HUDEP-2 (cell line): ENCODE results near the gene HAL.
"Not testable (repeated sequence)": the region's sequence is repeated elsewhere in the genome, so short reads cannot be mapped to it uniquely, and the experiment has no call there.

Source experiments
- DNase-seq, 76 experiments: peaks; one replicate each; lab custom pipeline; 2025; ENCODE audit not compliant: unreplicated experiment in 76 of 76; lab: John Stamatoyannopoulos, UW

HAL gene

DNA sequence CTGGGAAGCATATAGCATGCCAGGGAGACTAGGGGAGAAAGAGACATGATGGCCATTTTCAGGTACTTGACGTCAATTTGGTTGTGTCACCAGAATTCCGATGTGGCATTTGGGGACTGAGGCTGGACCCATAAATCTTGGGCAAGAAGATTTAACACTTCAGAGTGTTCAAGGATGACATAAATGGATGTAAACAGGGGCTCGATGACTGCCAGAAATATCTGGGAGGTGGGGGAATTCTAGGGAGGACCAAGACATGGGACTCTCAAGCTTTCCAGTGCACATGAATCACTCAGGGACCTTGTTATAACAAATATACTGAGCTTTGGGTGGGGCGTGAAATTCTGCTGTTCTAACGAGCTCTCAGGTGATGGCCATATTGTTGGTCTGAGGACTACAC is 17.8 kb downstream of the HAL start:
- no peak for DNase-seq

DNA sequence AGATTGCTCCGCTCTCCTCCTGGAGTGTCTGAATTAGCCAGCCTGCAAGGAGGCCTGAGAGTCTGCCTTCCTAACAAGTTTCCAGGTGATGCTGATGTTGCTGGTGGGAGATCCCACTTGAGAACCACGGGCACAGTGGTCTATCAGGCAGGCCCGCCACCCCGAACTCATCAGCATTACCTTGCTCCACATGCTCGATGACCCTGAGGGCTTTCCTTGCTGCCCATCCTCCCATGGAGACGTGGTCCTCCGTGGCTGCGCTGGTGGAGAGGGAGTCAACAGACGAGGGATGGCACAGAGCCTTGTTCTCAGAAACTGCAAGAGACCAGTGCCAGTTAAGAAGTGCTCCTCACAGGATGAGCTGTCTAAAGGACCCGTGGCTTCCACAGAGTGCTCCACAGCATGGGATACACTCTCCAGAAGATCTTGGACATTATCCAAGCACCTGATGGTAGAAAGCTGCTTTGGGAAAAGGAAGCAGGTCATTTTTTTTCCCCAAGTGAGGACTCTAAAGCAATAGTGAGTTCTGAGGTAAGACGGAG is 18.3 kb downstream of the HAL start:
- DNase-seq: no peak

DNA sequence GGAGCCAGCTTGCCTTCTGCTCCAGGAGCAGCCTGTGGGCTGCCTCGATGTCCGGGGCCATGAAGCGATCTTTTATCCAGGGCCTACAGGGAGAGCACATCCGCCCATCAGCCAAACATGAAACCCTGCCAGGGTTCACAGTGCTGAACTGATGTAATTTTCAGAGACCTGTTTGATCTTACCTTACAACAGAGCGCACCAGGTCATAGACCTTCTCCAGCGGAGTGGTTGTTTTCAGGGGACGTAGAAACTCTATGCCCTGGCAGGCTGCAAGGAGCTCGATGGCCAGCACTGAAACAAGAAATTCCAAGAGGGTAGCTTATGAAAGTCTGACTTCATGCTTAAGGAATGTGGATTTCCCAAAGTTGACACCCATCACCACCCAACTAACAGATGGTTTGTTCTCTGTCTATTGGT is 19.7 kb downstream of the HAL start:
- no peak for DNase-seq

DNA sequence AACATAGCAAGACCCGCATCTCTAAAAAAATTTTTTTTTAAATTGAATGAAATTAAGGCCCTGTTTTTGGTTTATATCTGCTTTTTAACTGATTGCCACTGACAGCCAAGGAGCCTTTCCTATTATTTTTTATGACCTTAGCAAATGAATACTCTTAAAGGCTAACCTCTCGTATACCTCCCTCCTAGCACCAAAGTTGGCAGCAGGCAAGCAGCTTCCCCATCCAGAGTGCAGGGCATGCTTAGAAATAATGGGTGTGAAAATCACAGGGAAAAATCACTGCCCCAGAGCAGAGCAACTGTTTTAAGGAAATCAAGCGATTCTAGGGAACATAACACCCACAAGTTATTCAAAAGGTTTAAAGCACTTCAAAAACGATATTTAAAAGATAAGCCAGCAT is 20.7 kb downstream of the HAL start:
- no peak for DNase-seq

DNA sequence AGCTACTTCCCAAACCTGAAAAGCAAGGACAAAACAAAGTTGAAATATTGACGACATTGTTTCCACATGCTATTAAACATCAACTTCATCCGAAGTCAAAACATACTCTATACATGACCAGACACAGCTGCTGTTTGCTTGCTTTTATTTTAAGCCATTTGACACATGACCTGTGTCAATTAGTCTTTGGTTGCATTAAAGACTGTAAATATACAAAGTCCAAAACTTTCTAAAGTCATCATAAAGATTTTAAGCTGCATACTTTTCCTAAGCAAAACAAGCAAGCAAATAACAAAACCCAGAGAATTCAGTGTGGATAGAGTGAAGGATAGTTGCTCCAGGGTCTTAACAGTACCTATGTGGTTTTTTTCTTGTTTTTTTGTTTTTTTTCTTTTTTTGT is 21.8 kb downstream of the HAL start:
- no peak for DNase-seq

DNA sequence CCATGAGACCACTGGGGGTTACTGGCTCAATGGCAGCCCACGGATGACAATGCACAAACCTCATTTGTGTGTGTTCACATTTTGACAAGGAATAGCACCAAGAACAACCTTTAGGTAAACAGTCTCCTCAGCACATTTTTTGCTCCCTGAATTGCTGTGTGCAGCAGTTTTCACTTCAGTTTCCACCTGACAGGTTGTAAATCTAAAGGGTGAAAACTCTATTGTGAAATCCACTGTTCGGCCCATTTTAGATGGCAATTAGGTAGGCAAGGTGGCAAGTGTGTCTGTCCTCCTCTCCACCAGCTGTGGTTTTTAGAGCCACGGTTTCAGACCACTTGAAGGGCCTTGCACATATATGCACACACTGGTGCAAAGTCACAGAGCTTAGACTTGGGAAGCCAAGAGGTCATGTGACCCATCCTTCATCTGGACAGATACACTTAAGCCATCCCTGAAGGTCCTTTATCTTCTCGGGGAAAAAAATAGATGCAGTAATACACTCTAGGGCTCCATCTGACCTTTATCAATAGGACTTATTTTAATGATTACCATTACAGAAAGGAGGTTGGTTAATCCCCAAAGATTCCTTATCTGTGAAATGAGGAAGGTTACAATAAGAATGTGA is 23.2 kb downstream of the HAL start:
- DNase-seq: no peak

DNA sequence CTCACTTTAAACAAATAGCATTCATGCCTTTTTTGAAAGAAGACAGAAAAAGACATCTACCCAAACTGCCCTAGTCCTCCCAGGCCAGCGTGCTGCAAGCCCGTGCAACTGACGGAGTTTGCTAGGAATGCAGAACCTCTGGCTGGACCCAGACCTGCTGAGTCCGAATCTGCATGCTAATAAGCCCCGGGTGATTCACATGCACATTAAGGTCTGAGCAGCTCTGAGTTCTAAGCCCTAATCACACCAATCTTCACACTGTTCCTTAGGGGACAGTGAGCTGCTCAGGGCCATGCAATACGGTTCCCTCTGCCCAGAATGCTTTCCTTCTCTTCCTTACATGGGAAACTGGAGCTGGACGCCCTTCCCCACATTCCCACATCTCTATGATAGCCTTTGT is 25.2 kb downstream of the HAL start:
- DNase-seq: no peak

DNA sequence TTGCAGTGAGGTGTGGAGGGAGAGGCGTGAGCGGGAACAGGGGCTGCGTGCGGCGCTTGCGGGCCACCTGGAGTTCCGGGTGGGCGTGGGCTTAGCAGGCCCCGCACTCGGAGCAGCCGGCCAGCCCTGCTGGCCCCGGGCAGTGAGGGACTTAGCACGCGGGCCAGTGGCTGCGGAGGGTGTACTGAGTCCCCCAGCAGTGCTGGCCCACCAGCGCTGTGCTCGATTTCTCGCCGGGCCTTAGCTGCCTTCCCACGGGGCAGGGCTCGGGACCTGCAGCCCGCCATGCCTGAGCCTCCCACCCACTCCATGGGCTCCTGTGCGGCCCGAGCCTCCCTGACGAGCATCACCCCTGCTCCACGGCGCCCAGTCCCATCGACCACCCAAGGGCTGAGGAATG is 27.0 kb downstream of the HAL start:
- DNase-seq: not testable (repeated sequence)

DNA sequence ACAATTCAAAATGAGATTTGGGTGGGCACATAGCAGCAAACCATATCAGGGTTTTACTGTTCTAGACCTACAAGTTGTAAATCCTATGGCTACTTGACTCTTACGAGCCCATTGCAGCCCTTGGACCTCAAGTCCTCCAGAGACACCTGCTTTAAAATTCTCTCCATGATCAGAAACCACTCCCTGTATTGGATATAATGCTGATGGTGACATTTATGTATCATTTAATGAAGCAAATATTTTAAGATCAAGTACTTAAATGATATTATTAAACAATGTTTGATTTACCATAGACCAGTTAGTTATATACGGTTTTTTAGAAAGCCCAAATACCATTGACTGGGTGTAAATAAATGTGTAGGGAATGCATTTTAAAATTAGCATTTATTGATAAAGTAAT is 28.8 kb downstream of the HAL start:
- no peak for DNase-seq

DNA sequence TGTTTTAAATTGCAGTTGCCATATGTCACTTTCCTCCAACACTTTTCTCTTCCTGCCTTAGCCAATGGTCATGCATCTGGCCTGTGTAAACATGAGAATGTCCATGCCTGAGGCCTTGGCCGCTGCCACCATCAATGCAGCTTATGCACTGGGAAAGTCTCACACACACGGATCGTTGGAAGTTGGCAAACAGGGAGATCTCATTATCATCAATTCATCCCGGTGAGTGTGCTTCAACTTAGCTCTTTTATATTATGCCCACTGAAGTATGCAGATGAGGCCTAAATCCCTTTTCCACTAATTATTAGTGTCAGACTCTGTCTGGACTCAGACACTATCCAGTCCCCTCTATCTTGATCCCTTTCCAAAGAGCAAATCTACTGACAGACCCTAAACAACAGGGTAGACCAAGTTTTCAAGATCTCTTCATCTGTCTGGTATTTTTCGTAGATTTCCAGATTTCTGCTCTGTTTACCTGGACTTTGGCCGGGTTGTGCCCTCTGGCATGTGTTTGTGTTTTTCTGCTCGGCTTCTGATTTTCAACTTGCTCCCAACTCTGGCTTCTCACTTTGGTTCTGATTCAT is 29.8 kb downstream of the HAL start:
- no peak for DNase-seq

DNA sequence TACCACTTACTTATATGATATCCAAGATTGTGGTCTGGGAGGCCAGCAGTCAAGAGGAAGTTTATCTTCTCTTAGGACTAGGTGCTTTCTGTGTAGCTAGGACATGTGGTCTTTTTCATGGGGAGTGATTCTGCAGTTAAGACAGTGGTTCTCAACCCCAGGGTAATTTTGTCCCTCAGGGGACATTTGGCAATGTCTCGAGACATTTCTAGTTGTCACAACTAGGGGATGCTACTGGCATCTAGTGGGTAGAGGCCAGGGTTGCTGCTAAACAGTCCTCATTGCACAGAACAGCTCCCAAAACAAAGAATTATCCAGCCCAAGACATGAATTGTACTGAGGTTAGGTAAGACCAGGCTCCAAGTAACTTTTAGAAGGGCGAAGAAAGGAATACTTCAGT is 33.0 kb downstream of the HAL start:
- DNase-seq: peak in 2 of 76 experiments; percentile 3 to 6

DNA sequence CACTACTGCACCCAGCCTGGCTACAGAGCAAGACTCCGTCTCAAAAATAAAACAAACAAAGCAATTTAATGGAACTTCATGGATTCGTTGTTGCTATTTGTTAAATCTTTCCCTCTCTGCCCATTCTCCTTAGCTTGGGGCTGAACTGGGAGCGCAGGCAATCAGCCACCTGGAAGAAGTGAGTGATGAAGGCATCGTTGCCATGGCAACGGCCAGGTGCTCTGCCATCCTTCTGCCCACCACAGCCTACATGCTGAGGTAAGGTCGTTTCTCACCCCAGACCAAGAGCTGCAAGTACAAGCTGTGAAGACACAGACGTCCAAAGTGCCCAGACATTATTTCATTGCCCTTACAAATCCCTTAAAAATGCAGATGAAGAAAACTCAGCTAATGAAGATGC is 33.9 kb downstream of the HAL start:
- DNase-seq: no peak

DNA sequence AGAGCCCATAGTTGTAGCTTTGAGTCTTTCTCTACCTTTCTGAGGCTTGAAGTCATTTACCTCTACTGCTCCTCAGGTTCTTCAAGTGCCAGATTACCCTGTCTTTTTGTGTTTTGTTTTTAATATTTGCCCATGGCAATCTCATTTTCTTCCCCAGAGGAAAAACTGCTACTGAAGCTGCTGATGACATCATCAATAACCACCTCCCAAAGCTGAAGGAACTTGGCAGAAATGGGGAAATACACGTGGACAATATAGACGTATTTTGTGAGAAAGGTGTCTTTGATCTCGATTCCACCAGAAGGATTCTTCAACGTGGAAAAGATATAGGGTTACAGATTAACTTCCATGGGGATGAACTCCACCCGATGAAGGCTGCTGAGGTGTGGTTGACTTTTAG is 35.9 kb downstream of the HAL start:
- no peak for DNase-seq

DNA sequence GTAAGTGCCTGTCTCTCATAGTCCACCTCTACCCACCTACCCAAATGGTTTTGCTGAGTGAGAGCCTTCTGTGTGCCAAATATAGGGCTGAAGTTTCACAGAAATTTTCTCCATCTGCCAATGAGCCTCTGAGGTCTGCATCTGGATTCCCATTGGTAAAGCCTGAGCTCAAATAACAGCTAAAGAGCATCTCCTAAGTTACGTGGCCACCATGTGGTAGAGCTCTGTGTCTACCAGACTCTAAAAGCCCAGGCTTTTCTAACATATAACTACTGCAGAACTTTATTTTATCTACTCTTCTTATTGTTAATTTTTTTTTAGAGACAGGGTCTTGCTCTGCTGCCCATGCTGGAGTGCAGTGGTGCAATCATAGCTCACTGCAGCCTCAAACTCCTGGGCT is 37.0 kb downstream of the HAL start:
- no peak for DNase-seq

DNA sequence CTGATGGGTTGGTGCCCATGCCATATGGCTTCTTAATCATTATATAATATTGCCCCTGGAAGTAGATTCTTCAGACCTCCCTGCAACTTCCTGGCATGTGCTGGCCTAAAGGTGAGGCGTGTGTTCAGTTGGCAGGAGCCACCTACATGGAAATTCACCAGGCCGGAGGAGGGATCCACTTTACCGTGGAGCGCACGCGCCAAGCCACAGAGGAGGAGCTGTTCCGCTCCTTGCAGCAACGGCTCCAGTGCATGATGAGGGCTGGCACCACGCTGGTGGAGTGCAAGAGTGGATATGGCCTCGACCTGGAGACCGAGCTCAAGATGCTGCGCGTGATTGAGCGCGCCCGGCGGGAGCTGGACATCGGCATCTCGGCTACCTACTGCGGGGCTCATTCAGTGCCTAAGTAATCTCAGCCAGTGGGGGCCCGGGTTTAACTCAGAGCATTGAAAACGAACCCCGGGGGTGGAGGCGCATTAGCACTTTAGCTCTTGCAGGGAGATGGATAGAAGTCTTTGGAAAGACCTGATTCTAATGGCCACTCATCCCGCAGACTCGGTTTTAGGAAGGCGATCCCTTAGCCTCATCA is 39.5 kb downstream of the HAL start:
- no peak for DNase-seq

DNA sequence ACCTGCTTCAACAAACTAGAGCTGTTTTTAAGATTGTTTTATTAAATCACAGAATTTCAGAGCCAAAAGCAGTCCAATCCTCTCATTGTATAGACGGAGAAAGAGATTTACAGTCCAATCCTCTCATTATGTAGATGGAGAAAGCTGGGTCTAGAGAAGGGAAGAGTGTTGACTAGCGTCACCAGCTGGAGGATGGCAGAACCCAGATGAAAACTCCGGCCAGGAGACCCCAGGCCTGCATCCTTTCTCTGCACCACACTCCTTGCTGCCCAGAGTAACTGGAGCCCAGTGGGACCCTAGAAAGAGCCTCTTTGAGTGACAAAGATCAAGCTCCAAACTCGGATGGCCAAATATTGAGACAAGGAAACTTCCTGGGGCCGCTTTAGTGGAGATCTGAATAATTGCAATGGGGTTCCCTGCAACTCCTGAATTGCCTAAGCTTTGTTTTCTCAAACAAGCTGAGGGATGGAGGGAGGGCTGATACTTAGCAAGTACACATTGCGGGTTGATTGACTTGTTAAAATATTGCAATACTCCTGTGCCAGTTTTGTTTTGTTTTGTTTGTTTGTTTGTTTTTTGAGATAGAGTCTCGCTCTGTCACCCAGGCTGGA is 40.5 kb downstream of the HAL start:
- no peak for DNase-seq

DNA sequence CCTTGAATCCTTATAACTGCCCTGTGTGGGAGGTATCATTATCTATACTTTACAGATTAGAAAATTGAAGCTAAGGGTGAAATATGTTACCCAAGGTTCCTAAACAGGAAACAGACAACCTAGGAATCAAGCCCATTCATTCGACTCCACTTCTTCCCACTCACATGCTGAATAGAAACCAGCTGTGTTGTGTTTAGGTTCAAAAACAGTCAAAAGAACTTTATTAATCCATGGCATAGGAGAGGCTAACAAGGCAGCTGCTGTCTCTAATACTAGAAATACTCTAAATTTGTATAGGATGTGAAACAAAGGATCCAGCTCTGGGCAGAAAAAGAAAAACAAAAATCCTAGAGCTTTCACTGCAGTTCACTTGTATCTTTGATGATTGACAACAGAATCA is 43.1 kb downstream of the HAL start:
- DNase-seq: no peak

DNA sequence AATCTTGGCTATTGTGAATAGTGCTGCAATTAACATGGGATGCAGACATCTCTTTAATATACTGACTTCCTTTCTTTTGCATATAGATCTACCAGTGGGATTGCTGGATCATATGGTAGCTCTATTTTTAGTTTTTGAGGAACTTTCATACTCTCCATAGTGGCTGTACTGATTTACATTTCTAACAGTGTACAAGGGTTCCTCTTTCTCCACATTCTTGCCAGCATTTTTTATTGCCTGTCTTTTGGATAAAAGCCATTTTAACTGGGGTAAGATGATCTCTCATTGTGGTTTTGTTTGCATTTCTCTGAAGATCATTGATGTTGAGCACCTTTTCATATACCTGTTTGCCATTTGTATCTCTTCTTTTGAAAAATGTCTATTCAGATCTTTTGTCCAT is 44.6 kb downstream of the HAL start:
- DNase-seq: no peak

DNA sequence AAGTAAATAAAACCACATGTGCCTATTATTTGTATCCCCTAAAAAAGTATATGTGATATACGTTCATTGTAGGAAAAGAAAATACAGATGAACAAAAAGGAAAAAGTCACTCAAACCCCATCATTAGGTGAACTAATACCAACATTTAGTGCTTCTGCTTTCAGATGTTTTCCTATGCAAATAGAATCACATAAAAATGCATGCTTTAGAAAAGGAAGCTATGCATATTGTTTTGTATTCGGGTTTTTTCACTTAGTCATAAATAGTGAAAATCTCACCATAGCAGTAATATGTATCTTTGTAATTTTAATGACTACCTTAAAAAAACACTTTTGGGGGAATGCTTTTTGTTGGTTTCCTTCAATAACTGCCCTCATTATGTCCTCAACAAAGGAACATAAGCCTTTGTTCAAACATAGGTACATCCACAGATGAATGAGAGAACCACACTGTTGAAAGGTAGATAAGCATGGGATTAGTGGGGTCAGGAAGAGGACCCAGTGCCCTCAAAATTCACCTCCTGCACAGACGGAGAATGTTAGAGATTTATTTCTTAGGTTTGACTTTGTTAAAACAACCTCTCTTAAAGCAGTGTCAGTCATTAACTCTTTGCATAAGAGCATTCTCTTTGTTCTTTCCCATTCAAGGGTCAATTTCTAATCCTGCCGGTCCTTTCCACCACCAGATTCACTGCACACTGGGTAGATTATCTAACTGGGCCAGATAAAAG is 46.5 kb downstream of the HAL start:
- no peak for DNase-seq

DNA sequence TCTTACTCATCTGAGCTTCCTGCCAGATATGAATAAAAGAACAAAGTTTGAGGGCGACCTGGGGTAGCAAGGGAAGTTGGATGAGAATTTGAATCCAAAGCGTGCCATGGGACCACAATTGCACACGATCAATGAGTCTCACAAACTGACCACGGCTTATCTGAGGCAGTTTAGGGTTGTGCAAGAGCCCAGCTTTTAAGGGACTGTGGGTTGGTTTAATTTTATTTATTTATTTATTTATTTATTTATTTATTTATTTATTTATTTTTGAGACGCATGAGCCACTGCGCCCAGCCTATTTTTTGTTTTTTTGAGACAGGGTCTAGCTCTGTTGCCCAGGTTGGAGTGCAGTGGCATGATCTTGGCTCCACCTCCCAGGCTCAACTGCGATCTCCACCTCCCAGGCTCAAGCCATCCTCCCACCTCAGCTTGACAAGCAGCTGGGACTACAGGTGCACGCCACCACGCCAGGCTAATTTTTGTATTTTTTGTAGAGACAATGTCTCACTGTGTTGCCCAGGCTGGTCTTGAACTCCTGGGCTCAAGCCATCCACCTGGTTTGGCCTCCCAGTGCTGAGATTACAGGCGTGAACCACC is 51.9 kb downstream of the HAL start:
- DNase-seq: no peak

DNA sequence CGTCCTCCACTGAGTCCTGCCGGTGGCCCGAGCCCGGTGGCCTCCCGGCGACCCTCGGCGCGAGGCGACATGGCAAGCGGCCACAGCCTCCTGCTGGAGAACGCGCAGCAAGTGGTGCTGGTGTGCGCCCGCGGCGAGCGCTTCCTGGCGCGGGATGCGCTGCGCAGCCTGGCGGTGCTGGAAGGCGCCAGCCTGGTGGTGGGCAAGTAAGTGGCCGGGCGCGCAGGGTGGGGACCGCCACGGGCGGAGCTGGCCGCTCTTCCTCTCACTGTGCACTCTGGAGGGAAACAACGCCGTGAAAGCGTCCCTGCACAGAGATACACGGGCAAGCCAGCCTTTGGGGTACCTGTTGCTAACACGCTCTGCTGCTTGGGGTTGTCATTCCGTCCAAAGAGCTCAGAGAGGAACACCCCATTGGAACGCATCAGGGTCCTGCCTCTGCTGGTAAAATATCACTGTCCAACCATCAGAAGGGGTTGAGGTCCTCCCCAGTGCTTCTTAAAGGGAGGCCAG is 52.8 kb downstream of the HAL start, which contains the start of gene AMDHD1:
Gene AMDHD1 (plus strand): TSS at position 2 of the 513 bp plus-strand sequence. CDS start 68 bp downstream, at position 70.
- DNase-seq: peak in 26 of 76 experiments; percentile 1 to 32 (median 18)
